GM18951 (cell line): Measurements from ENCODE around the gene DSTN.

Source experiments
- POLR2A ChIP-seq: IDR thresholded peaks from 4 replicates; pipeline ENCODE4 v1.6.1; 2011; ENCODE audit warnings: mild to moderate bottlenecking; ENCODE audit not compliant: insufficient read length, insufficient read depth; ENCODE audit errors: extremely low read depth
- in situ Hi-C: fragments of 300-500 bp; cut with MboI; formaldehyde crosslinking; loops from one replicate; pipeline ENCODE4 v1.12.0; 2022; ENCODE audit warnings: low sequenced_read_pairs, mixed read lengths, inconsistent platforms; ENCODE audit not compliant: unreplicated experiment

Gene DSTN

GRCh38 chr20:17630151-17630805 lies 60.4 kb downstream of the DSTN start:
- in situ Hi-C loops = no loop called here
- no peak for TF ChIP-seq POLR2A

DNA sequence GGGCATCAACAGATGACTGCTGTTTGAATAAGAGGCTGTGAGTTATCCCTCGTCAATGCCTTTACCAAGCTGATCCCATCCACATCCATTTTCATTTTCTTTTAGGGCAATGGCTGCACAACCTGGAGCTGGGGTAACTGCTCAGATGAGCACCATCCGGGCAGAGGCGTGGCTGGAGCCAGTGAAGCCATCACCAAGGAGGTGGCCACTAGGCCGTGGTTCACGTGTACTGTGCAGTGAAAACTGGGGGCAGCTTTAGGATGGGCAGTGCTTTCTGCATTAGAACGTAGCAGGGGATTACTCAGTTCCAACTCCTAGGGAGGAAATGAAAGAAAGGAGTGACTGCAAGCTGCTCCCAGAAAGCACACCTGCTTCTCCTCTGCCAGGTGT lies 60.9 kb downstream of the DSTN start:
- no peak for TF ChIP-seq POLR2A
- in situ Hi-C loops = no loop called here

- in situ Hi-C loops = no loop called here
- no peak for TF ChIP-seq POLR2A
These were observed 61.9 kb downstream of the DSTN start for GRCh38 chr20:17631576-17632319.

DNA sequence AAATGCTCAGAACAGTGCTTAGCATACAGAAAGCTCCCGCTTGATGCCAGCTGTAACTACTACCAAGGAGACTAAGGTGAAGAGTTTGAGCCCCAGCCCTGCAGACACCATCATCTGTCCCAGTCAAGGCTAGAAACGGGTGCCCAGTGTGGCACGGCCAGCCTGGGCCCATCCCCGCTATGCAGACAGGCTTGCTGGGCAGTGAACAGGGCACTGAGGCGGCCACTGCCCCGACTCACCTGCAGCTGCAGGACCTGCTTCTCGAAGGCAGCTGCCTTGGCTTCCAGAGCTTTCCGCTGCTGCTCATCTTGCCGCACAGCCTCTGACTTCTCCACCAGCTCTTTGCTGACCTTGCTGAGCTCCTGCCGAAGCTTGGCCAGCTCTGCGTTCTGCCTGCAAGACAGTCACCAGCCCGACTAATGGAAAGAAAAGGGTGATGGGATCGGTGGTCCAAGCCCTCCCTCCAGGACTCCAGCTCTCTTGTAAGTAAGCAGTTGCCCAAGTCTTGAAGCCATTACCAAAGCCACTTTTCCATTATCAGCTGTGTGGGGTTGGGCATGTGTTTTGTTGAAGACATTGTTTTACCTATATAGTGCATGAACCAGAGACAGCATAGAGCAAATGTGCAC lies 63.5 kb downstream of the DSTN start:
- no peak for TF ChIP-seq POLR2A
- in situ Hi-C loops = no loop called here

GRCh38 chr20:17633850-17634500 lies 64.1 kb downstream of the DSTN start:
- in situ Hi-C loops = no loop called here
- no peak for TF ChIP-seq POLR2A

DNA sequence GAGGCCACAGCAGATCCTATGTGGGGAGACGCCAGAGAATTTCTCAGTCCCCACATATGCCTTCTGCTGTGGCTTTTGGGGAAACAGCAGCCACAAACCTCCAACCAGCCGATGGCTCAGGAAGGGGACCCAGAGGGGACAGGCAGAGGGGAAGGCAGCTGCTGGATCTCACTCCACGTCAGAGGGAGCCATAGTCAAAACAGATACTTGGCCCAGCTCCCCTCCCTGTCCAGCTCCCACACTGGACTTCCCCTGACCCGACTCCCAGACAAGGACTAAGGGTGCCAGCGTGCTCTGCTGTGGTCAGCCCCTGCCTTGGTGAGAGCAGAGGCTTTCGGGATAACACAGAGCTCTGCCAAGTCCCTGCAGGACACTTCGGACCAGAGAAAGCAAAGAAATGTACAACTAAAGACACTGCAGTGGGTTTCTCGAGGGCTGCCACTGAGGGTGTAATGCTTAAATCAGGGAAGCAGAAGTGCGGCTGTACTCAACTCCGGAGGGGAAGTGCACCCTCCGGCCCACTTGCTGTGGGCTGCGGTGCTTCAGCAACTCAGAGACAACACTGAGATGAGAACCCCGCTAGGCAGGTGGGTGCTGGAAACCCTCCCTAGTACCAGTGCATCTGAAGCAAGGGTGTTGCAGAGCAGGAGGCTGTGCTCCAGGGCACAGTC lies 64.9 kb downstream of the DSTN start:
- TF ChIP-seq POLR2A = no peak
- in situ Hi-C loops = no loop called here

DNA sequence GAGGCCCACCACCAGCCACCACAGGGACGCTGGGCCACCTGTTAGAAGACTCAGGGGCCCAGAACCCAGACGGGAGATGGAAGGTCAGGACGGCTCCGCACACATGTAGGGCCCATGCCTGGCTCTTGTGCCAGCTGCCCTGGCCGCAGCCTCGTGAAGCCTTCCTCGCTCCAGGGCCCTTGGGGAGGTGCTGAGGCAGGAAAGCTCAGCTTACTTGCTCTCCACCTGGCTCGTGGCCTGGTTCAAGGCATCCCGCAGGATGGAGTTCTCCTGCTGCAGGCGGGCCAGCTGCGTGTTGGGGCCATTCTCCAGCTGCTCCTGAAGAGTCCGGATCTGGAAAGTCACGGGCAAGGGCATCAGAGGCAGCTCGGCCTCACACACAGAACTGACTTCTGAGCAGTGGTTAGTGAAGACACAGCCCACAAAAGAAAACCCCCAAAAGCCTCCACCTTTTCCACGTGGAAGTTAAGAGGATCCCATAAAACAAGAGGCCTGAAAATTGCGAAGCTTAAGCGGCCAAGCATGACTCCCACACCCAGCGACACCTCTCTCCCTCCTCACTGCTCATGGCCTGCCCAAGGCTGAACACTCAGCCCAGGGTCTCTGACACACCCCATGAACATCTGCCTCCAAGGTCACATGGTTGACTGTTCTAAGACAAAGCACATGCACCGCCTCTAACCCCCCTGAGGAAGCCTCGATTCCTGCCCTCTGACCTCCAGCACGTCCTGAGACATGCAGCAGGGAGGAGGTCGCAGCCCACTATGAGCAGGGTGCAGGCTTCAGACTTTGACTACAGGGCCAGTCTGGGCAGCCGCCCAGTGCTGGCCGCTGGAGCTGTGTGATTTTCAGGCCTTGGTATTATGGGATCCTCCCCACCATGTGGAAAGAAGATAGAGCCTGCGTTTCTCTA lies 65.7 kb downstream of the DSTN start:
- no peak for TF ChIP-seq POLR2A
- in situ Hi-C loops = no loop called here

DNA sequence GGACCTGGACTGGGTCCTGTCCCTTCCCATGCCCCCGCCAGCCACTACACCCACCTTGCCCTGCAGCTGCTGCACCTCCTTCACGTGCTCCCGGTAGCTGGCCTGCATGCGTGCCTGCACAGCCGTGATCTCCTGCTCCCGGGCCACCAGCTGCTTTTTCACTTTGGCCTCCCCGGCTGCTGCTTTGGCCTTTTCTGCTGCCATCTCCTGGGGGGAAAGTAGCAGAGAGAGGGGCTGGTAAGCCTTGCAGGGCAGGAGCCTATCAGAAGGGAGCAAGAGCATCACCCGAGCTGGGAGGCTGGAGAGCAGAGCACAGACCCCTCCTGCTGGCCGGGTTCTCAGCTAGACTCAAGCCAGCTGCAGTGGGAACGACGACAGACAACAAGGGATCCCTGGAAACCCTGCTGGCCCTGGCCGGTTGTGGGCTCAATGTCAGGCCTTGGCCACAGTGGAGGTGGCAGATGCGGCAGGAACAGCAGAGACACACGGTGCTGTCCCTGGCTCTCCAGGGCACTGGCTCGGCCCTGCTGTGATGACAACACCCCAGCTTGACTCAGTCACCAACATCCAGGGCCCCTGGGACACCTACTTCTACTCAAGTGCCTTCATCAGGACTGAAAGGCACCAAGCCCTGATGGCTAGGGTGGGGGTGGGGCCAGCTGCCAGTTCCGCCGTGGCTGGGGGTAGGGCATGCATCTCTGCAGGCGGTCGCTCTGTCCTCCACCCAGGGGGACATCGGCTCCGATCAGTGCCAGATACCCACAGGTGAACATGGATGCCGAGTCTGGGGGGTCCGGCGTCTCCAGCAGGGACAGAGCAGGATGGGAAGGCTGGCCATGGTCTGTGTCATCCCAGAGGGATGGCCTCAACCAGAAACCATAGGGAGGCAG lies 66.9 kb downstream of the DSTN start:
- in situ Hi-C loops = no loop called here
- no peak for TF ChIP-seq POLR2A

- in situ Hi-C loops = no loop called here
- no peak for TF ChIP-seq POLR2A
These were observed 67.5 kb downstream of the DSTN start for GRCh38 chr20:17637413-17637780.

DNA sequence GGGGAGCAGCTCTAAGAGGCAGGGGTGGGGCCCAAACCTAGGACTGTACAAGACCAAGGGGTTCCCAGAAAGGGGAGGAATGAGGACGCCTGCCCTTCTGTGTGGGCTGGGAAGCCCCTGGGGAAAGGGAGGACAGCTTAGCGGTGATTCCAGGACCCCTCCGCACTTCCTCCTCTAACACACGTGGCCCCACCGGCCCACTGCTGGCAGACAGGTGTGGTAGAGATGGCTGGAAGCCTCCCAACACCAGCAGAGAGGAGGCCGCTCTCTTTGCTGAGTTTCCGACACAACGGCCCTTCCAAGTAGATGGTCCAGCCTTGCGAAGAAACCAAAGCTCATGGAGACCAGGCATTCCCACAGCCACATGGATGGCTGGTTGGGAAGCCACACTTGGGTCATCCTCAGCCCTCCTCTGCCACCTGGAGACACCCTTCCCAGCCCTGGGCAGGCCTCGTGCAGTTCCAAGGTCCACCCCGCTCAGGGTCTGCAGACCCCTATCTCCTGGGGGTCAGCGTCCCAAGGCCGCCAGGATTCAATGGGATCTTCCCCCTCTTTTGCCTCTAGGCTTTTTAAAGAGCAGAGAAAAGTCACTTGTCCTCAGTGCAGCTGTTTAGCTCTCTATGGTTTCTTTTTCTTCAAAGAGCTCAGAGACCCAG lies 68.2 kb downstream of the DSTN start:
- in situ Hi-C loops = no loop called here
- TF ChIP-seq POLR2A = no peak
